Measurements from ENCODE around the gene TSPYL4.
A peak's percentile ranks its signal among the peaks of the same experiment; 100 is the strongest.
"Not testable (repeated sequence)": the region's sequence is repeated elsewhere in the genome, so short reads cannot be mapped to it uniquely, and the experiment has no call there.

Gene TSPYL4

DNA sequence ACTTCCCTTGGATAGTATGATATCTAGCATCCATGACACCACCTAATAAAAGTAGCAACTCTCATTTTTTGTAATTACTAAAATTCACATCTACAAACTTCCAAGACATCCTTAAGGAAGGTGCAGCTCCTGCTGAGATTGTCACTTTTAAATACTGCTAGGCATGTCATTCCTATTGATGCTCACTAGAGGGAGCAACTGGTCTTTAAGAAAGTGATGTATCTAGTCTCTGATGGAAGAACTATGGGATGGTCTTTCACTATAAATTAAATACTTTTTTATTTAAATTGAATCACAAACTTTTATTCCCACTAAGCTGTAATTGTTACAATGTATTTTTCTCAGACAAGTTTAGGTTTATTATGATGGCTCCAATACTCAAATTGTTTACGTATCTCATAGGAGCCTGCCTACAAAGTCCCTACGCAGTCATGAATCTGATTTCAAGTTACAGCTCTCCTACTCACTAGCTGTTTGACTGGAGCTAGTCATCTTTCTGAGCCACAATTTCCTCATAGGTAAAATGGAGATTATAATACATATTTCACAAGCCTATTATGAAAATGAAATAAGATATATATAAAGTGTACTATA lies 33.9 kb upstream of the TSPYL4 start:
- DNase-seq (ENCODE audit: insufficient read length, low spot score) (no peak), FAIRE-seq (peak; percentile 86)
- TF ChIP-seq POLR2A (IDR thresholded peaks at IDR 0.05; ENCODE audit: low read depth, low read length), result no peak
- TF ChIP-seq PAX5 (IDR thresholded peaks at IDR 0.05; ENCODE audit: insufficient read depth, low read length, severe bottlenecking), result no peak
- TF ChIP-seq POLR2AphosphoS5 (IDR thresholded peaks at IDR 0.05; ENCODE audit: low read depth, low read length), result no peak
- no peak for TF ChIP-seq TAF1 (IDR thresholded peaks at IDR 0.05; ENCODE audit: low read depth, low read length)
- TF ChIP-seq SPI1 (IDR thresholded peaks at IDR 0.05; ENCODE audit: low read depth, low read length), result no peak
- no peak for TF ChIP-seq POU2F2 (IDR thresholded peaks at IDR 0.05; ENCODE audit: low read depth, low read length)

DNA sequence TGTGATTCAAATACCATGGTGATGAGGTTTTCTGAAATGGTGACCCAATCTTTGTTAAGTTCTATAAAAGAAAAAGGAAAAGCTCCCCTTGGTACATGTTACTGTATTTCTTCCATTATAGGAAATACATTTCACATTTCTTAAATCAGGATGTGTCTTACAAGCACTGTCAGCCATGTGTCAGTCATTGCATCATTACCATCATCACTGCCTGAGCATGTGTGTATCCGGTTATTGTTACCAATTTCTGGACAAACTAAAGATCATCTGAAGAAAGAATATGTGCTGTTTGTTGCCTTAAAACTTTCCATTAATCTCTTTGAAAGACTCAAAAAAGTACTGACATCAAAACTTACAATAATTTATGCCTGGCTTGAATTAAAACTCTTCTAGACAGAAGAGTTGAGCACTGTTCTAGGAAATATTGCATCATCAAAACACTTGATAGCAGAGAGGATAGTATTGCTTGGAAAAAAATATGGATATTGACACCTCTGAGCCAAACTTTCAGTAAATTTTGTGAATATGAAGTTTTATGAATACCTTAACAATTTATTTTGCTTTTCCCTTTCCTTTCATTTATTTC lies 33.0 kb upstream of the TSPYL4 start:
- TF ChIP-seq POLR2A (IDR thresholded peaks at IDR 0.05; ENCODE audit: low read depth, low read length), result no peak
- TF ChIP-seq PAX5 (IDR thresholded peaks at IDR 0.05; ENCODE audit: insufficient read depth, low read length, severe bottlenecking), result no peak
- no peak for TF ChIP-seq POLR2AphosphoS5 (IDR thresholded peaks at IDR 0.05; ENCODE audit: low read depth, low read length)
- TF ChIP-seq POU2F2 (IDR thresholded peaks at IDR 0.05; ENCODE audit: low read depth, low read length), result no peak
- TF ChIP-seq TAF1 (IDR thresholded peaks at IDR 0.05; ENCODE audit: low read depth, low read length), result no peak
- TF ChIP-seq SPI1 (IDR thresholded peaks at IDR 0.05; ENCODE audit: low read depth, low read length), result no peak
- DNase-seq (ENCODE audit: insufficient read length, low spot score) (no peak), FAIRE-seq (peak; percentile 9)

GRCh38 chr6:116284984-116285383 lies 31.1 kb upstream of the TSPYL4 start:
- DNase-seq (ENCODE audit: insufficient read length, low spot score); FAIRE-seq: not testable (repeated sequence)

GRCh38 chr6:116283191-116283590 lies 29.3 kb upstream of the TSPYL4 start:
- no peak for FAIRE-seq
- TF ChIP-seq PAX5 (IDR thresholded peaks at IDR 0.05; ENCODE audit: insufficient read depth, low read length, severe bottlenecking), result no peak
- TF ChIP-seq SPI1 (IDR thresholded peaks at IDR 0.05; ENCODE audit: low read depth, low read length), result no peak
- TF ChIP-seq POLR2A (IDR thresholded peaks at IDR 0.05; ENCODE audit: low read depth, low read length), result no peak
- no peak for TF ChIP-seq POU2F2 (IDR thresholded peaks at IDR 0.05; ENCODE audit: low read depth, low read length)
- TF ChIP-seq TAF1 (IDR thresholded peaks at IDR 0.05; ENCODE audit: low read depth, low read length), result no peak
- no peak for TF ChIP-seq POLR2AphosphoS5 (IDR thresholded peaks at IDR 0.05; ENCODE audit: low read depth, low read length)
- no peak for DNase-seq (ENCODE audit: insufficient read length, low spot score)

GRCh38 chr6:116282698-116283097 lies 28.8 kb upstream of the TSPYL4 start:
- TF ChIP-seq POLR2AphosphoS5 (IDR thresholded peaks at IDR 0.05; ENCODE audit: low read depth, low read length) (no peak), POLR2A (IDR thresholded peaks at IDR 0.05; ENCODE audit: low read depth, low read length) (no peak), POU2F2 (IDR thresholded peaks at IDR 0.05; ENCODE audit: low read depth, low read length) (no peak), TAF1 (IDR thresholded peaks at IDR 0.05; ENCODE audit: low read depth, low read length) (no peak), PAX5 (IDR thresholded peaks at IDR 0.05; ENCODE audit: insufficient read depth, low read length, severe bottlenecking) (no peak), SPI1 (IDR thresholded peaks at IDR 0.05; ENCODE audit: low read depth, low read length) (no peak)
- DNase-seq (ENCODE audit: insufficient read length, low spot score), result no peak
- no peak for FAIRE-seq

DNA sequence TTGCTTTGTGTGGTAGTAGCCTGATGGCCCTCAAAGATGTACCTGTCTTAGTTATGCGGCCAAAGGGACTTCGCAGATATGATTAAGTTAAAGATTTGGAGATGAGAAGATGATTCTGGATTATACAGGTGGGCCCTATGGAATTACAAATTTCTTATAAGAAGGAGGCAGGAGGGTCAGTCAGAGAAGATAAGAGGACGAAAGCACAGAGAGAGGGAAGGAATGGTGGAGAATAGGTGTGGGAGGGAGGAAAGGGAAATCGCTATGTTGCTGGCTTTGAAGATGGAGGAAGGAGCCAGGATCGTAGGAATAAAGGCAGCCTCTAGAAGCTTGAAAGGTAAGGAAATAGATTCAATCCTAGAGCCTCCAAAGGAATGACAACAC lies 27.1 kb upstream of the TSPYL4 start:
- no peak for TF ChIP-seq TAF1 (IDR thresholded peaks at IDR 0.05; ENCODE audit: low read depth, low read length)
- no peak for TF ChIP-seq POLR2AphosphoS5 (IDR thresholded peaks at IDR 0.05; ENCODE audit: low read depth, low read length)
- no peak for TF ChIP-seq SPI1 (IDR thresholded peaks at IDR 0.05; ENCODE audit: low read depth, low read length)
- TF ChIP-seq PAX5 (IDR thresholded peaks at IDR 0.05; ENCODE audit: insufficient read depth, low read length, severe bottlenecking), result no peak
- no peak for TF ChIP-seq POU2F2 (IDR thresholded peaks at IDR 0.05; ENCODE audit: low read depth, low read length)
- no peak for TF ChIP-seq POLR2A (IDR thresholded peaks at IDR 0.05; ENCODE audit: low read depth, low read length)
- no peak for DNase-seq (ENCODE audit: insufficient read length, low spot score)
- no peak for FAIRE-seq

DNA sequence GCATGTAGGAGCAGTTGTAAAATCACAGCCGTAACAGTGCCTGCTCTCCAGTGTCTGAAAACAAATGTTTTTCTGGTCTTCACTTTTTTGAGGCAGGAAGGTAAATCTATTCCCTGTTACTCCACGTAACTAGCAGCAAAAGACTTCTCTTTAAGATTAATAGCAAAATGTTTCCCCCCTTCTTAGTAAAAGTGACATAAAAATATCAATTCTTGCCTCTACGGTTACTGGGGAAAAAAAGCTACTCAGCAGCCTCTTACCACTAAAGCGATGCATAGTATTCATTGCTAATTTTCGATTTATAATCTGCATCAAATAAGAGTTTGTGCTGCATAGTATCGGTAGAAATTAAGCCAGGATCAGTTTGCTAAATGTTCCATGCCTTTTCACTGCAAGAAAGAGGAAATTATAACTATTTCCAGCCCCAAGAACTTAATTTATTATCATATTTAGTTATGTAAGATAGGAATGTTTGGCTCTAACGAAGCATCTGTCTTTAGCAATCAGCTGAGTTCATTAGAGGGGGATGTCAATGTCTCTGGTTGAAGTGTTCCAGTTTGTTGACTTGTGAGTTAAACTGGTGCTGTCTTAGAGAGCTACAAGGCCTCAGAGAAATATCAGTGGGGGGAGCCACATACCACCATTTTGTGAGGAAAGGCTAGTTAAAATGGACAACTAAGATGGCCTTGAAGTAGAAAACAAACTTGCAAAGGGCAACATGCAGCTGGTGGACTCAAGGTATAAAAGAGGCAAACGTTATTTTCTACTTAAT lies 26.5 kb upstream of the TSPYL4 start:
- TF ChIP-seq POLR2AphosphoS5 (IDR thresholded peaks at IDR 0.05; ENCODE audit: low read depth, low read length) (no peak), PAX5 (IDR thresholded peaks at IDR 0.05; ENCODE audit: insufficient read depth, low read length, severe bottlenecking) (no peak), SPI1 (IDR thresholded peaks at IDR 0.05; ENCODE audit: low read depth, low read length) (no peak), TAF1 (IDR thresholded peaks at IDR 0.05; ENCODE audit: low read depth, low read length) (no peak), POU2F2 (IDR thresholded peaks at IDR 0.05; ENCODE audit: low read depth, low read length) (no peak), POLR2A (IDR thresholded peaks at IDR 0.05; ENCODE audit: low read depth, low read length) (no peak)
- no peak for DNase-seq (ENCODE audit: insufficient read length, low spot score)
- FAIRE-seq, result peak; percentile 33

DNA sequence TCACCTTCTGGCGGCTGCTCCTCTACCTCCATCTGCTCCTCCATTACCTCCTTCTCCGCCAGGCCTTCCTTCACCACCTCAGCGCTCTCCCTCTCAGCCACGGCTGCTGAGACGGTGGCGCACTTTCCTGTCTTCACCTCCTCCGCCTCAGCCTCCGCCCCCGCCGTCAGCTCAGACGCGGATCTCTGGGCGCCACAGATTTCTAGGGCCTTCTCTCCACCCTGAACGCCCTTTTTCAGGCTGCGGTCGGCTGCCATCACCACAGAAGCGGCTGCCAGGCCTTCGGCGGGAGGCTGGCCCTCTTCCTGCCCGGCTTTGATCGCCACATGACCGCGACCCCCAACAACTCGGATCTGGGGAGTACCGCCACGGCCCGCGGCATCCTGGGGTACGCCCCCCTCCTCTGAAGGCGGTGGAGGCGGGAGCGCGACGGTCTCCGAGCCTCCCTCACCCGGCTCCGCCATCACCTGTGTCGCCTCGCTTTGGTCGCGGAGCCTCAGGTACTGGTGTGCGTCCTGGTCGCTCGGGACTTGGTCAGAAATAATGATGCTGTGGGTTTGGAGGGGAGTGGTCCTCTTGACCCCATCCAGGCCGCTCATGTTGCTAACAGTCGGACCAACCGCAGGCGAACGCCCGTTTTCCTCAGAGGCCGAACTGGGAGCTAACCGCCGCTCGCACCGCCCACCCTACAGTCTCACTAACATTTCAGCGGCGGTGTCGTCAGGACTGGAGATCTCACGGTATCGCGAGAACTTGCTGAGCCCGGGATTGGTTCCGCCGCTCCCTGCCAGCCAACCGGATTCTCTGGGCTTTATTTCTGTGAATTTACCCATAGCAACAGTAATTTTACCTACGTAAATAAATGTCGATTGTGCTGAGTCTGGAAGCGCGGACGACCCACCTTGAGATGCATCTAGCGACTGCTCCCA lies 25.6 kb upstream of the TSPYL4 start, which contains the start of gene TSPYL1:
Gene TSPYL1 (minus strand): TSS at position 699 of the 929 bp plus-strand sequence. CDS start 100 bp downstream, at position 599.
- DNase-seq (ENCODE audit: insufficient read length, low spot score) (peak; percentile 64), FAIRE-seq (peak; percentile 95)
- TF ChIP-seq POLR2AphosphoS5 (IDR thresholded peaks at IDR 0.05; ENCODE audit: low read depth, low read length) (peak; percentile 88), POLR2A (IDR thresholded peaks at IDR 0.05; ENCODE audit: low read depth, low read length) (peak; percentile 86), TAF1 (IDR thresholded peaks at IDR 0.05; ENCODE audit: low read depth, low read length) (peak; percentile 81), PAX5 (IDR thresholded peaks at IDR 0.05; ENCODE audit: insufficient read depth, low read length, severe bottlenecking) (no peak), POU2F2 (IDR thresholded peaks at IDR 0.05; ENCODE audit: low read depth, low read length) (peak; percentile 28; the same call in 1 of the 2 replicates)

DNA sequence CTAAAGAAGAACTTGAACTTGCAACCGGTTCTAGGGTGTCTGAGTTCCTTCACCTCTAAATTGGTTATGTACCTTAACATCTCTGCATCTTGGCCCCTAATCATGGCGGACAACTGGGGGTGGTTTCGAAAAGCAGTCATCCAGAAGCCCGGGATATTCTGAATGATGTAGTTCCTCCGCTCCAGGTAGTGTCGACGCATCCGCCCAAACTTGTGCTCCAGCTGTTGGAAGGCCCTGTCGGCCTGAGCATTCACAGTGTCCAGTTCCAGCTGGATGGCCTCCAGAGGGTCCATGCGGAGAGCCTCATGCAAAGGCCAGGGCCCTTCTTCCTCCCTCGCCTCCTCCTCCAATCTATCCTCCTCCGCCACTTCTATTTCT lies 25.0 kb upstream of the TSPYL4 start:
- TF ChIP-seq TAF1 (IDR thresholded peaks at IDR 0.05; ENCODE audit: low read depth, low read length) (no peak), PAX5 (IDR thresholded peaks at IDR 0.05; ENCODE audit: insufficient read depth, low read length, severe bottlenecking) (no peak), POU2F2 (IDR thresholded peaks at IDR 0.05; ENCODE audit: low read depth, low read length) (no peak), SPI1 (IDR thresholded peaks at IDR 0.05; ENCODE audit: low read depth, low read length) (no peak), POLR2A (IDR thresholded peaks at IDR 0.05; ENCODE audit: low read depth, low read length) (no peak; the same call in 1 of the 2 replicates), POLR2AphosphoS5 (IDR thresholded peaks at IDR 0.05; ENCODE audit: low read depth, low read length) (no peak)
- DNase-seq (ENCODE audit: insufficient read length, low spot score), result no peak
- FAIRE-seq, result peak; percentile 5
